Gastrocnemius medialis (tissue), 4 donors: ENCODE results near the gene SSTR3. TPM values are rescaled to one million over a fixed set of nuclear protein-coding genes. Genes with fewer than 3 reads are reported as not detected.

Experiments used
- ATAC-seq, 2 donors: fragments of 150-250 bp; one replicate each; pipeline ENCODE4 v1.9.1; 2016
- DNase-seq, 2 donors: peaks; one replicate each; pipeline ENCODE4 v3.0.0-alpha.2; 2019
- H3K27ac ChIP-seq, 4 donors: fragments of 200-600 bp; sonication (generic); 1 replicate in 1 of 4; 2 replicates in 3 of 4; pipeline ENCODE4 v1.5.1; 2016 to 2018; ENCODE audit warnings: mild to moderate bottlenecking in 2 of 4, moderate library complexity in 1 of 4
- H3K27me3 ChIP-seq, 3 donors: fragments of 200-600 bp; sonication (generic) in 2 of 3; 1 replicate in 1 of 3; 2 replicates in 2 of 3; pipeline versions ENCODE4 v1.5.1 to v1.6.0; 2016 to 2019; ENCODE audit warnings: mild to moderate bottlenecking in 1 of 3, moderate library complexity in 1 of 3
- H3K36me3 ChIP-seq, 2 donors: fragments of 200-600 bp; sonication (generic) in 1 of 2; one replicate each; pipeline ENCODE4 v1.5.1; 2017 to 2018
- H3K4me1 ChIP-seq, 2 donors: fragments of 200-600 bp; sonication (generic) in 1 of 2; one replicate each; pipeline ENCODE4 v1.5.1; 2016 to 2017; ENCODE audit warnings: mild to moderate bottlenecking in 2 of 2
- H3K4me3 ChIP-seq, 4 donors: fragments of 200-600 bp; sonication (generic) in 3 of 4; 1 replicate in 1 of 4; 2 replicates in 3 of 4; pipeline ENCODE4 v1.5.1; 2016 to 2019; ENCODE audit warnings: mild to moderate bottlenecking in 2 of 4
- H3K9me3 ChIP-seq, 3 donors: fragments of 200-600 bp; sonication (generic) in 2 of 3; 1 replicate in 1 of 3; 2 replicates in 2 of 3; pipeline ENCODE4 v1.5.1; 2016 to 2019
- POLR2A ChIP-seq, 2 donors: fragments of 450-650 bp; IDR thresholded peaks; one replicate each; pipeline ENCODE4 v1.6.1; 2017; ENCODE audit warnings: antibody characterized with exemption in 2 of 2, mild to moderate bottlenecking in 2 of 2, moderate library complexity in 2 of 2
- in situ Hi-C, 4 donors: fragments of 200-750 bp; cut with MboI; loops; one replicate each; pipeline versions ENCODE4 v1.15.0 to v1.8.0; 2017; ENCODE audit warnings: low sequenced_read_pairs in 4 of 4
- intact Hi-C: fragments of 100-400 bp; cut with DNase I; formaldehyde crosslinking; loops from one replicate; pipeline ENCODE4 v1.15.1; 2023; ENCODE audit warnings: low total_unique reads
- total RNA-seq, 4 donors: library from RNA; depleted of rRNA; stranded (reverse); fragments of >200 nt; gene quantifications; one replicate each; pipeline versions ENCODE4 v1.1.0 to v1.2.3, GENCODE V29; 2016
- TF ChIP-seq, protein P1 (sequence below), 5 experiments: fragments of 450-650 bp in 3 of 5; fragments of 200-600 bp in 2 of 5; sonication (generic) in 2 of 5; IDR thresholded peaks in 4 of 5; conservative IDR thresholded peaks in 1 of 5; 1 replicate in 4 of 5; 2 replicates in 1 of 5; pipeline ENCODE4 v1.5.1; 2016 to 2019; ENCODE audit warnings: antibody characterized with exemption in 5 of 5, mild to moderate bottlenecking in 3 of 5, moderate library complexity in 3 of 5

The SSTR3 gene
- total RNA-seq, 4 donors from 2014 or later, result not detected

DNA sequence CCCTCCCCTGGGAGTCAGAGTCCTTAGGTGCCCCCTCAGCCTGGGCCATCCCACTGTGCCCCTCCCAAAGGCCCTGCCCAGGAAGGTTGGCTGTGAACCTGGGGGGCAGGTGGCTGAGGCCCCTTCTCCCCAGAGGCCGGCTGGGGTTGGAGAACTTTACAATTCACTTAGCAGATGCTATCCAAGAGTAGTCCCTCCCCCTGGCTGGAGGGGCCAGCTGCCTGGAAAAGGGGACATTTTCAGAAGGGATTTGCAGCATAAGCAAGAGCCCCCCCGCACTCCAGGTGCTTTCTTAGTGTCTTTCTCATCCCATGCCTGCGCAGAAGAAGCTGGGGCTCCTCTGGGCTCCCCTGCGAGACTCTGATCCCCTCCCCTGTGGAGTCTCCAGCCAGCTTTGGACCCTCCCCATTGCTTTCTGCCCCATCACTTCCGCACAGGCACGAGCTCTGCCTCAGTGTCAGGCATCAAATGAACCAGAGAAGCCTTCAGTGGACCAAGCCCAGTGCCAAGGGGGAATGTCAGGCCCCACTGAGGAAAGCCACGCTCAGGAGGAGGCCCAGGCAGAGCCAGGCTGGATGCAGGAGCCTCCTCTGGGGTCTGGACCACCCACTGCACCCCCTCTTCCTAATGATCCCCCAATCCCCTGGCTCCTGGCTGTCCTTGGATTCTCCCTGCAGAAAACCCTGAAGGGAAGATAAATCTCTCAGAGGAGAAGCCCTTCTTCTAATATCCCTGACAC lies 3.7 kb downstream of the SSTR3 start:
- Histone ChIP-seq H3K4me1 (no peaks in the 10 kb centered on the region), H3K27ac (no peak overlapping the region), H3K27me3 (peaks cover 0 to 7% (median 3%) of the 10 kb centered on the region in 3 donors), H3K4me3 (no peak overlapping the region), H3K9me3 (no peaks in the 10 kb centered on the region), H3K36me3 (no peaks in the 10 kb centered on the region)
- DNase-seq (no peak), ATAC-seq (no peak)
- in situ Hi-C loops (loop anchor here in 1 of 4 donors (25.0 kb wide), 1 partner anchor 121 kb away; no protein-coding TSS in a partner anchor), intact Hi-C loops (no loop called here)
- TF ChIP-seq, protein P1, sequence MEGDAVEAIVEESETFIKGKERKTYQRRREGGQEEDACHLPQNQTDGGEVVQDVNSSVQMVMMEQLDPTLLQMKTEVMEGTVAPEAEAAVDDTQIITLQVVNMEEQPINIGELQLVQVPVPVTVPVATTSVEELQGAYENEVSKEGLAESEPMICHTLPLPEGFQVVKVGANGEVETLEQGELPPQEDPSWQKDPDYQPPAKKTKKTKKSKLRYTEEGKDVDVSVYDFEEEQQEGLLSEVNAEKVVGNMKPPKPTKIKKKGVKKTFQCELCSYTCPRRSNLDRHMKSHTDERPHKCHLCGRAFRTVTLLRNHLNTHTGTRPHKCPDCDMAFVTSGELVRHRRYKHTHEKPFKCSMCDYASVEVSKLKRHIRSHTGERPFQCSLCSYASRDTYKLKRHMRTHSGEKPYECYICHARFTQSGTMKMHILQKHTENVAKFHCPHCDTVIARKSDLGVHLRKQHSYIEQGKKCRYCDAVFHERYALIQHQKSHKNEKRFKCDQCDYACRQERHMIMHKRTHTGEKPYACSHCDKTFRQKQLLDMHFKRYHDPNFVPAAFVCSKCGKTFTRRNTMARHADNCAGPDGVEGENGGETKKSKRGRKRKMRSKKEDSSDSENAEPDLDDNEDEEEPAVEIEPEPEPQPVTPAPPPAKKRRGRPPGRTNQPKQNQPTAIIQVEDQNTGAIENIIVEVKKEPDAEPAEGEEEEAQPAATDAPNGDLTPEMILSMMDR (IDR thresholded peaks at IDR 0.05 in 4 of 5, conservative IDR thresholded peaks at IDR 0.05 in 1 of 5), result no peak
- TF ChIP-seq POLR2A (IDR thresholded peaks at IDR 0.05), result no peak

DNA sequence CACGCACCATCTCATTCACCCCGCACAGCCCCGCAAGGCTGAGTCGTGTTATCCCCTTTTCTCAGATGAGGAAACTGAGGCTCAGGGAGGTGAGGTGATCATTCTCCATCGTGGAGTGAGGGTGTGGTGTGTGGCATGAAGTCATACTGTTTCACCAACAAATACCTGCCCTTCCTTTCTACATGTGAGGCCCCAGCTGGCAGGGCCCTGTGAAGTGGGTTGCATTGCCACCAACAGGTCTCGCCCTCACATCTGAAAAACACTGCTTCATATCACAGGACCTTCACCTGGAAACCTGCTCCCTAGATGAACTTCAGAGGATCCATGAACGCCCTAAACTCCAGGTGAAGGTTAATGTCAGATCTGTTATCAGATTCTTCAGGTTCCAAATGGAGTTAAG lies 4.3 kb downstream of the SSTR3 start:
- Histone ChIP-seq H3K4me3 (no peak overlapping the region), H3K36me3 (no peaks in the 10 kb centered on the region), H3K4me1 (no peaks in the 10 kb centered on the region), H3K27me3 (peaks cover 0 to 7% (median 3%) of the 10 kb centered on the region in 3 donors), H3K27ac (no peak overlapping the region), H3K9me3 (no peaks in the 10 kb centered on the region)
- DNase-seq (no peak), ATAC-seq (no peak)
- intact Hi-C loops, result no loop called here
- in situ Hi-C loops, result loop anchor here in 1 of 4 donors (25.0 kb wide), 1 partner anchor 121 kb away; no protein-coding TSS in a partner anchor
- no peak for TF ChIP-seq POLR2A (IDR thresholded peaks at IDR 0.05)
- TF ChIP-seq, protein P1 (IDR thresholded peaks at IDR 0.05 in 4 of 5, conservative IDR thresholded peaks at IDR 0.05 in 1 of 5), result no peak

DNA sequence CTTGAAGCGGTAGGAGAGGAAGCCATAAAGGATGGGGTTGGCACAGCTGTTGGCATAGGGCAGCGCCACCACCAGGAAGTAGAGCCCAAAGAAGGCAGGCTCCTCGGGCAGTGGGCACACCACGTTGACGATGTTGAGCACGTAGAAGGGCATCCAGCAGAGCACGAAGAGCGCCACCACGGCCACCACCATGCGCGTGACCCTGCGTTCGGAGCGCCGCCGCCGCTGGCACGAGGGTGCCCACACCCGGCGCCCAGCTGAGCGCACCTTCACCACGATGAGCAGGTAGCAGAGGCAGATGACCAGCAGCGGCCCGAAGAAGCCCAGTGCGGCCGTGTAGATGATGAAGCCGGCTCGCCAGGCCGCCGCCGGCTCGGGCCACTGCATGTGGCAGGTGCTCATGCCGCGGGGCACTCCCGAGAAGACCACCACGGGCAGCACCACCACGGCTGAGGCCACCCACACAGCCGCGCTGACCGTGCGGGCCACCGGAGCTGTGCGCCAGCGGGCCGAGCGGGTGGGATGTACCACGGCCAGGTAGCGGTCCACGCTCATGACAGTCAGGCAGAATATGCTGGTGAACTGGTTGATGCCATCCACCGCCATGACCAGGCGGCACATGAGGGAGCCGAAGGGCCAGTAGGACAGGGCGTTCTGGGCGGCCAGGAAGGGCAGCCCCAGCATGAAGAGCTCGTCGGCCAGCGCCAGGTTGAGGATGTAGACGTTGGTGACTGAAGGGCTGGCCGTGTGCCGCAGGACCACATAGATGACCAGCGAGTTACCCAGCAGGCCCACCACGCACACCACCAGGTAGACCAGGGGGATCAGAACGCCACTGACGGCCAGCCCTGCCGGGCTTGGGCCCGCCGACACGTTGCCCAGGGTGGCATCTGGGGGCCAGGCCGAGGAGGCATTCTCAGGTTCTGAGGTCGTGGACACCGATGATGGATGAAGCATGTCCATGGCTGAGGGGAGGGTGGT lies 5.1 kb downstream of the SSTR3 start:
- no peak for TF ChIP-seq POLR2A (IDR thresholded peaks at IDR 0.05)
- TF ChIP-seq, protein P1 (IDR thresholded peaks at IDR 0.05 in 4 of 5, conservative IDR thresholded peaks at IDR 0.05 in 1 of 5), result no peak
- Histone ChIP-seq H3K27ac (no peak overlapping the region), H3K4me1 (no peaks in the 10 kb centered on the region), H3K36me3 (no peaks in the 10 kb centered on the region), H3K4me3 (no peak overlapping the region), H3K27me3 (peaks cover 0 to 5% (median 3%) of the 10 kb centered on the region in 3 donors), H3K9me3 (no peaks in the 10 kb centered on the region)
- ATAC-seq, result no peak
- in situ Hi-C loops, result loop anchor here in 1 of 4 donors (25.0 kb wide), 1 partner anchor 120 kb away; no protein-coding TSS in a partner anchor
- intact Hi-C loops, result no loop called here
- no peak for DNase-seq

DNA sequence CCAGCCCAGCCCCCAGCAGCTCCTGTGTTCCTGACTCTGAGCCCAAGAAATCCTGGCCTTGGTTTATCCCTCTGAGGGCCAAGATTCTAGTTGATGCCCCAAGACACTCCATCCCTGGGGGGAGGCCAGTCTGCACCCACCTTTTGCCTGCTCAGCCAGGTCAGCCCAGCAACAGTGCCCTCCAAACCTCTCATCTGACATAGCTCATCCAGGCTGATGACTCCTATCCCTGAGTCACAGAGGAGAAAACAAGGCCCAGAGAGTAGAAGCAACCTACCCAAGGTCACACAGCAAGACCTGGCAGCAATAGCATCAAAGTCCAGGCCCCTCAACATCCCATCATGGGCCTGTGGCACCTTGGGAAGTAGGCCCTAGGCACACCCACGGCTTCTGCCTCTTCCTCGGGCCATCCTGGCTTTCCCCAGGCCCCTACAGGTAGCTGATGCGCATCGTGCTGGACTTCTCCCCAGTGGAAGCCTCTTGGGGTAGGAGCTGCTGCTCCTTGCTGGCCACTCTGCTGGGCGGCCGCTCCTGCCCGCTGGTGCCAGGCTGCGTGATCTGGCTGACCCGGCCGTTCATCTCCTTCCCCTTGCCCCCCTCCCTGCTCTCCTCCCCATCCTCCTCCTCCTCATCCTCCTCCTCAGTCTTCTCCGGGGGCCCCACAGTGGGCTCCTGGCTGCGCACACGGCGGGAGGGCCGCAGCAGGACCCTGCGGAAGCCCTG lies 6.0 kb downstream of the SSTR3 start:
- H3K4me1 ChIP-seq, result no peaks in the 10 kb centered on the region
- in situ Hi-C loops, result loop anchor here in 1 of 4 donors (25.0 kb wide), 1 partner anchor 119 kb away; no protein-coding TSS in a partner anchor
- peaks cover 0 to 4% (median 2%) of the 10 kb centered on the region in 3 donors for H3K27me3 ChIP-seq
- H3K9me3 ChIP-seq, result no peaks in the 10 kb centered on the region
- H3K4me3 ChIP-seq, result no peak overlapping the region
- intact Hi-C loops, result no loop called here
- no peak overlapping the region for H3K27ac ChIP-seq
- no peaks in the 10 kb centered on the region for H3K36me3 ChIP-seq
- TF ChIP-seq, protein P1 (IDR thresholded peaks at IDR 0.05 in 4 of 5, conservative IDR thresholded peaks at IDR 0.05 in 1 of 5), result no peak
- TF ChIP-seq POLR2A (IDR thresholded peaks at IDR 0.05), result no peak
- DNase-seq, result no peak
- ATAC-seq, result no peak
